H1 (cell line): Measurements from ENCODE around the gene ERLEC1. TPM values are rescaled to one million over a fixed set of nuclear protein-coding genes. Genes with fewer than 3 reads are reported as not detected.

Source experiments
- CTCF ChIA-PET: fragments of 300-600 bp; sonication (Branson Sonifier 250); formaldehyde crosslinking; loops from one replicate; lab custom pipeline; 2021; ENCODE audit not compliant: partially characterized antibody; lab: Charles Lee
- POLR2A ChIA-PET: fragments of 300-600 bp; sonication (Branson Sonifier 250); formaldehyde crosslinking; loops from one replicate; lab custom pipeline; 2021; ENCODE audit warnings: inconsistent platforms; ENCODE audit not compliant: partially characterized antibody; lab: Charles Lee
- DNase-seq, 2 experiments: peaks; one replicate each; pipeline versions ENCODE4 v3.0.0 to v3.0.0-alpha.2; 2010 to 2022; ENCODE audit warnings: low spot score in 2 of 2, low read depth in 1 of 2, mixed read lengths in 1 of 2
- FAIRE-seq: peaks from 2 replicates; lab custom pipeline; 2011; peaks lifted over from hg19 to GRCh38; lab: Jason Lieb, UNC
- H2AFZ ChIP-seq: 2 replicates; pipeline ENCODE4 v1.8.1; 2012; ENCODE audit warnings: low read length, inconsistent platforms
- H2AK5ac ChIP-seq: 2 replicates; pipeline ENCODE4 v1.6.1; 2013; ENCODE audit warnings: low read depth, low read length
- H2BK120ac ChIP-seq: replicated peaks from 2 replicates; pipeline ENCODE3; 2013; ENCODE audit warnings: low read depth, low read length, inconsistent platforms
- H2BK12ac ChIP-seq: 2 replicates; pipeline ENCODE4 v1.6.1; 2013; ENCODE audit warnings: low read depth, low read length
- H2BK15ac ChIP-seq: 2 replicates; pipeline ENCODE4 v1.6.1; 2013; ENCODE audit warnings: low read length
- H2BK20ac ChIP-seq: 2 replicates; pipeline ENCODE4 v1.6.1; 2013; ENCODE audit warnings: low read length
- H2BK5ac ChIP-seq: 2 replicates; pipeline ENCODE4 v1.6.1; 2013; ENCODE audit warnings: low read depth, low read length
- H3K14ac ChIP-seq: 2 replicates; pipeline ENCODE4 v1.6.1; 2013; ENCODE audit warnings: inconsistent platforms; ENCODE audit not compliant: insufficient read length
- H3K18ac ChIP-seq: 2 replicates; pipeline ENCODE4 v1.6.1; 2013; ENCODE audit warnings: low read length; ENCODE audit errors: extremely low read depth
- H3K23ac ChIP-seq: 2 replicates; pipeline ENCODE4 v1.6.1; 2013; ENCODE audit warnings: inconsistent platforms; ENCODE audit not compliant: insufficient read length
- H3K23me2 ChIP-seq: 2 replicates; pipeline ENCODE4 v1.6.1; 2013; ENCODE audit warnings: low read depth, low read length
- H3K27ac ChIP-seq: 2 replicates; pipeline ENCODE4 v1.6.1; 2011; ENCODE audit warnings: low read depth, low read length, inconsistent platforms
- H3K27me3 ChIP-seq, 4 experiments: replicated peaks in 1 of 4; 1 replicate in 1 of 4; 2 replicates in 3 of 4; pipeline versions ENCODE4 v1.6.1 to v1.8.1; 2011 to 2013; ENCODE audit warnings: low read length in 3 of 4, mild to moderate bottlenecking in 3 of 4, inconsistent platforms in 2 of 4, mixed read lengths in 2 of 4, moderate library complexity in 1 of 4; ENCODE audit not compliant: control insufficient read depth in 3 of 4, insufficient read depth in 3 of 4; ENCODE audit errors: extremely low read depth in 1 of 4
- H3K36me3 ChIP-seq, 4 experiments: 2 replicates each; pipeline versions ENCODE4 v1.6.1 to v1.8.1; 2011 to 2013; ENCODE audit warnings: mild to moderate bottlenecking in 4 of 4, low read length in 3 of 4, moderate library complexity in 2 of 4, control low read depth in 1 of 4, inconsistent platforms in 1 of 4; ENCODE audit not compliant: insufficient read depth in 4 of 4, control insufficient read depth in 2 of 4
- H3K4ac ChIP-seq: replicated peaks from 2 replicates; pipeline ENCODE3; 2013; ENCODE audit warnings: low read length, low read depth, mixed read lengths, inconsistent platforms; ENCODE audit not compliant: insufficient read length
- H3K4me1 ChIP-seq, 4 experiments: replicated peaks in 1 of 4; 1 replicate in 1 of 4; 2 replicates in 3 of 4; pipeline versions ENCODE4 v1.6.1 to v1.8.1; 2011 to 2013; ENCODE audit warnings: low read length in 3 of 4, inconsistent platforms in 2 of 4, mixed read lengths in 1 of 4; ENCODE audit not compliant: insufficient read depth in 4 of 4, control insufficient read depth in 3 of 4
- H3K4me2 ChIP-seq, 2 experiments: 2 replicates each; pipeline versions ENCODE4 v1.6.1 to v1.8.1; 2011 to 2013; ENCODE audit warnings: low read depth in 2 of 2, low read length in 2 of 2, control low read depth in 1 of 2, inconsistent platforms in 1 of 2, mild to moderate bottlenecking in 1 of 2; ENCODE audit not compliant: insufficient read depth in 1 of 2
- H3K4me3 ChIP-seq, 4 experiments: fragments of 200-600, 300-600 bp in 1 of 4; sonication (generic), shearing (Covaris generic), sonication (Bioruptor Twin) in 1 of 4; 2 replicates each; pipeline versions ENCODE4 v1.5.1 to v1.8.1; 2011 to 2016; ENCODE audit warnings: low read length in 4 of 4, low read depth in 3 of 4, control low read depth in 2 of 4, inconsistent platforms in 2 of 4, mild to moderate bottlenecking in 2 of 4, mixed read lengths in 1 of 4, moderate library complexity in 1 of 4; ENCODE audit not compliant: insufficient read depth in 2 of 4; ENCODE audit errors: extremely low read depth in 1 of 4
- H3K56ac ChIP-seq: replicated peaks from 2 replicates; pipeline ENCODE3; 2013; ENCODE audit warnings: low read depth, mild to moderate bottlenecking, mixed read lengths, low read length, inconsistent platforms; ENCODE audit not compliant: insufficient read length
- H3K79me1 ChIP-seq: 2 replicates; pipeline ENCODE4 v1.6.1; 2013; ENCODE audit warnings: low read depth, low read length, control low read depth
- H3K79me2 ChIP-seq, 2 experiments: 2 replicates each; pipeline versions ENCODE4 v1.6.1 to v1.8.1; 2012 to 2013; ENCODE audit warnings: low read length in 2 of 2, mild to moderate bottlenecking in 2 of 2, inconsistent platforms in 1 of 2; ENCODE audit not compliant: insufficient read depth in 2 of 2, control insufficient read depth in 1 of 2
- H3K9ac ChIP-seq, 4 experiments: replicated peaks in 1 of 4; 1 replicate in 1 of 4; 2 replicates in 3 of 4; pipeline versions ENCODE4 v1.6.1 to v1.8.1; 2011 to 2013; ENCODE audit warnings: low read depth in 3 of 4, low read length in 3 of 4, control low read depth in 2 of 4, mild to moderate bottlenecking in 2 of 4, moderate library complexity in 2 of 4, inconsistent platforms in 1 of 4; ENCODE audit errors: extremely low read depth in 1 of 4
- H3K9me3 ChIP-seq, 2 experiments: 2 replicates each; pipeline versions ENCODE4 v1.6.1 to v1.8.1; 2012 to 2013; ENCODE audit warnings: mild to moderate bottlenecking in 2 of 2, moderate library complexity in 2 of 2, control low read depth in 1 of 2, inconsistent platforms in 1 of 2, low read depth in 1 of 2, low read length in 1 of 2, mixed read lengths in 1 of 2; ENCODE audit not compliant: insufficient read depth in 2 of 2
- H4K20me1 ChIP-seq, 2 experiments: replicated peaks in 1 of 2; 2 replicates each; pipeline versions ENCODE3 to v1.8.1; 2011 to 2013; ENCODE audit warnings: inconsistent platforms in 2 of 2, low read length in 2 of 2, mild to moderate bottlenecking in 1 of 2; ENCODE audit not compliant: insufficient read depth in 2 of 2, control insufficient read depth in 1 of 2
- H4K5ac ChIP-seq: 2 replicates; pipeline ENCODE4 v1.6.1; 2013; ENCODE audit warnings: low read length, low read depth, mixed read lengths, inconsistent platforms; ENCODE audit not compliant: insufficient read length
- H4K8ac ChIP-seq: 2 replicates; pipeline ENCODE4 v1.8.0; 2013; ENCODE audit warnings: mild to moderate bottlenecking, moderate library complexity, low read length, inconsistent platforms; ENCODE audit not compliant: insufficient read depth; ENCODE audit errors: extremely low read depth
- H4K91ac ChIP-seq: replicated peaks from 2 replicates; pipeline ENCODE3; 2013; ENCODE audit warnings: low read length, mixed read lengths, inconsistent platforms; ENCODE audit not compliant: insufficient read length
- CBX5 ChIP-seq: fragments of 300-800, 300-1000 bp; sonication (generic); IDR thresholded peaks from 2 replicates; pipeline ENCODE4 v1.7.1; 2016; ENCODE audit warnings: antibody characterized with exemption, low read length, low read depth
- CHD2 ChIP-seq: IDR thresholded peaks from 2 replicates; pipeline ENCODE4 v1.6.1; 2012; ENCODE audit warnings: low read length, improper control_type of control experiment
- CREB1 ChIP-seq: IDR thresholded peaks from 2 replicates; pipeline ENCODE4 v1.6.1; 2012; ENCODE audit warnings: inconsistent platforms
- EP300 ChIP-seq, 2 experiments: IDR thresholded peaks; 1 replicate in 1 of 2; 2 replicates in 1 of 2; pipeline ENCODE4 v1.6.1; 2011 to 2012; ENCODE audit warnings: low read depth in 2 of 2, low read length in 2 of 2, mild to moderate bottlenecking in 2 of 2, borderline replicate concordance in 1 of 2, inconsistent platforms in 1 of 2, moderate library complexity in 1 of 2
- FOSL1 ChIP-seq: IDR thresholded peaks from 2 replicates; pipeline ENCODE4 v1.6.1; 2011; ENCODE audit warnings: mild to moderate bottlenecking, low read depth, low read length, moderate library complexity; ENCODE audit not compliant: insufficient read depth
- HDAC2 ChIP-seq, 2 experiments: fragments of 300-600 bp in 1 of 2; sonication (generic) in 1 of 2; IDR thresholded peaks; 2 replicates each; pipeline ENCODE4 v1.6.1; 2011 to 2012; ENCODE audit warnings: low read depth in 2 of 2, low read length in 2 of 2, mild to moderate bottlenecking in 2 of 2, moderate library complexity in 2 of 2, borderline replicate concordance in 1 of 2, inconsistent platforms in 1 of 2
- JUND ChIP-seq: IDR thresholded peaks from 2 replicates; pipeline ENCODE4 v1.6.1; 2011; ENCODE audit warnings: mild to moderate bottlenecking, improper control_type of control experiment, low read length
- KDM5A ChIP-seq: fragments of 200-600 bp; IDR thresholded peaks from 2 replicates; pipeline ENCODE4 v1.7.1; 2012; ENCODE audit warnings: mild to moderate bottlenecking, low read length, inconsistent platforms, mixed read lengths
- NANOG ChIP-seq: IDR thresholded peaks from 2 replicates; pipeline ENCODE4 v1.6.1; 2011; ENCODE audit warnings: low read length, low read depth, mild to moderate bottlenecking, inconsistent platforms; ENCODE audit not compliant: insufficient read depth, poor library complexity, severe bottlenecking
- POLR2AphosphoS5 ChIP-seq: IDR thresholded peaks from 2 replicates; pipeline ENCODE4 v1.6.1; 2011; ENCODE audit warnings: low read depth, low read length
- RBBP5 ChIP-seq: IDR thresholded peaks from 2 replicates; pipeline ENCODE4 v1.7.1; 2012; ENCODE audit warnings: low read depth, mild to moderate bottlenecking, inconsistent platforms, low read length, moderate library complexity, borderline replicate concordance
- SIRT6 ChIP-seq: IDR thresholded peaks from one replicate; pipeline ENCODE4 v1.7.1; 2012; ENCODE audit warnings: low read length, inconsistent platforms
- SIX5 ChIP-seq: IDR thresholded peaks from 2 replicates; pipeline ENCODE4 v1.6.1; 2011; ENCODE audit warnings: mild to moderate bottlenecking, low read depth, low read length
- SP4 ChIP-seq: IDR thresholded peaks from 2 replicates; pipeline ENCODE4 v1.6.1; 2012; ENCODE audit warnings: low read length, inconsistent platforms
- TBP ChIP-seq: IDR thresholded peaks from 2 replicates; pipeline ENCODE4 v1.6.1; 2011; ENCODE audit warnings: low read depth, low read length, improper control_type of control experiment
- YY1 ChIP-seq: IDR thresholded peaks from 2 replicates; pipeline ENCODE4 v1.6.1; 2011; ENCODE audit warnings: low read depth, mild to moderate bottlenecking, low read length
- polyA plus RNA-seq, 7 experiments: library from polyadenylated mRNA; depleted of rRNA in 3 of 7; stranded (reverse) in 5 of 7; unstranded in 2 of 7; fragments of >200 nt in 5 of 7; fragments of 200-250 nt in 2 of 7; gene quantifications; 1 replicate in 5 of 7; 2 replicates in 1 of 7; 4 replicates in 1 of 7; pipeline versions ENCODE4 v1.2.1 to v1.2.3, GENCODE V29; 2011 to 2013; ENCODE audit warnings: missing spikeins in 2 of 7, mixed read lengths in 2 of 7
- total RNA-seq: library from RNA; stranded (reverse); fragmentation: NEBNext Ultra II Directional; extraction: Animal tissue kit (Norgen Biotek cat#: 25700); gene quantifications from 2 replicates; pipeline ENCODE4 v1.2.1, GENCODE V29; 2021

ERLEC1 gene
- total and polyA plus RNA-seq, 2 of the 8 experiments (the other 6 are each of a cell fraction or from before 2014, with no cell fraction given), result 12.9 to 26.7 TPM

GRCh38 chr2:53813151-53813550, 26.3 kb downstream of the ERLEC1 start:
- POLR2A ChIA-PET, result no interaction called here
- Histone ChIP-seq H3K9me3 (no peaks in the 10 kb centered on the region), H4K20me1 (no peaks in the 10 kb centered on the region), H3K4me1 (no peaks in the 10 kb centered on the region), H3K14ac (no peak overlapping the region), H2BK5ac (no peak overlapping the region), H3K79me1 (no peaks in the 10 kb centered on the region)
- FAIRE-seq, result no peak
- TF ChIP-seq CREB1 (no peak), NANOG (no peak), EP300 (IDR thresholded peaks at IDR 0.05; ENCODE audit: borderline replicate concordance in 1 of 2, low read depth in 2 of 2, low read length in 2 of 2) (no peak), SIX5 (no peak), KDM5A (no peak), POLR2AphosphoS5 (no peak), CHD2 (no peak), JUND (no peak), HDAC2 (IDR thresholded peaks at IDR 0.05; ENCODE audit: borderline replicate concordance in 1 of 2, low read depth in 2 of 2, low read length in 2 of 2) (no peak), YY1 (no peak), CBX5 (no peak), TBP (no peak), SP4 (no peak), SIRT6 (no peak), FOSL1 (no peak), RBBP5 (no peak)
- TF ChIP-seq, all 59 proteins: peak for 0
- Histone ChIP-seq H3K27me3 (no peaks in the 10 kb centered on the region), H3K4ac (no peak overlapping the region), H2BK12ac (no peak overlapping the region), H4K5ac (no peak overlapping the region), H2BK15ac (no peak overlapping the region), H3K56ac (no peak overlapping the region), H2BK120ac (no peak overlapping the region), H4K8ac (no peak overlapping the region), H3K4me2 (no peak overlapping the region), H3K4me3 (no peak overlapping the region), H3K79me2 (no peaks in the 10 kb centered on the region), H3K23ac (no peak overlapping the region), H3K18ac (no peak overlapping the region), H3K9ac (no peak overlapping the region), H3K36me3 (peaks cover 5 to 45% (median 6%) of the 10 kb centered on the region in 4 experiments; a peak in 7 of 8 replicates), H2BK20ac (no peak overlapping the region), H3K27ac (no peak overlapping the region), H2AFZ (no peak overlapping the region), H2AK5ac (no peak overlapping the region), H3K23me2 (no peaks in the 10 kb centered on the region), H4K91ac (no peak overlapping the region)
- CTCF ChIA-PET, result no interaction called here
- DNase-seq, result no peak
